GM18868 (cell line): ENCODE measurements around the gene TSPAN16.

Source experiments
- ATAC-seq: cut with Tn5 transposase; IDR thresholded peaks from one replicate; pipeline ENCODE4 v1.9.1; 2021; ENCODE audit warnings: mild to moderate bottlenecking, moderate library complexity; ENCODE audit not compliant: unreplicated experiment

The TSPAN16 gene, protein sequence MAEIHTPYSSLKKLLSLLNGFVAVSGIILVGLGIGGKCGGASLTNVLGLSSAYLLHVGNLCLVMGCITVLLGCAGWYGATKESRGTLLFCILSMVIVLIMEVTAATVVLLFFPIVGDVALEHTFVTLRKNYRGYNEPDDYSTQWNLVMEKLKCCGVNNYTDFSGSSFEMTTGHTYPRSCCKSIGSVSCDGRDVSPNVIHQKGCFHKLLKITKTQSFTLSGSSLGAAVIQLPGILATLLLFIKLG

DNA sequence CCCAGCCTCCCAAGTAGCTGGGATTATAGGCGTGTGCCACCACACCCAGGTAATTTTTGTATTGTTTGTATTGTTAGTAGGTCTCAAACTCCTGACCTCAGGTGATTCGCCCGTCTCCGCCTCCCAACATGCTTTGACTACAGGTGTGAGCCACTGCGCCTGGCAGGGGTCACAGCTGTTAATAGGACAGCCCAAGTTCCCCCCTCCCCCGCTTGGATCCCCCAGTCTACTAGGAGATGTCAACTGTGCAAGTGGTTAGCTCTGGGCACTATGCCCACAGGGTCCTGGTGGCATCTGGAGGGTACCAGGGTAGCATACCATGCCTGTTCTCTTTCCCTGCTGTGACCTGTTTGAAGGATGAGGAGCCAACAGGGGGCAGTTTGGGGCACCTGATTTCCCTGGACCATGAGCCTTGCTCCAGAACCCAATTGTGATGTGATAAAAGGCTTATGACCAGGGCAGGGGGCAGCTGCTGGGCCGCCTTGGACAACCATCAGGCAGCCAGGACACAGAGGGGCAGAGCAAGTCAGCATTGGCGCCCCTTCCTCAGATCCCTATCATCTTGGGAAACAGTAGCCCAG is at the start of gene TSPAN16:
Gene TSPAN16, plus strand, starts transcription at position 496 of the 581 bp plus-strand sequence. CDS start 138 bp downstream, outside the sequence.
- ATAC-seq, result no peak

DNA sequence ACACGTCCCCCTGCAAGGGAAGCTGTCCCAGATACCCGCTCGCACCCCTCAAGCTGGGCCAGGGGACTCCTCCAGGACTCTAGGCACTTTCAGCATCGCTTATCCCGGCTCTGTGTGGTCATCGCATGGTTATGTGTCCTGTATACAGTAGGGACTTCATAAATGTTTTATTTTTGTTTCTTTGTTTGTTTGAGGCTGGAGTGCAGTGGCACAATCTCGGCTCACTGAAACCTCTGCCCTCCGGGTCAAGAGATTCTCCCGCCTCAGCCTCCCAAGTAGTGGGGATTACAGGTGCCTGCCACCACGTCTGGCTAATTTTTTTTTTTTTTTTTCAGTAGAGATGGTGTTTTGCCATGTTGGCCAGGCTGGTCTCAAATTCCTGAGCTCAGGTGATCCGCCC is 49.0 kb upstream of the TSPAN16 start:
- no peak for ATAC-seq

DNA sequence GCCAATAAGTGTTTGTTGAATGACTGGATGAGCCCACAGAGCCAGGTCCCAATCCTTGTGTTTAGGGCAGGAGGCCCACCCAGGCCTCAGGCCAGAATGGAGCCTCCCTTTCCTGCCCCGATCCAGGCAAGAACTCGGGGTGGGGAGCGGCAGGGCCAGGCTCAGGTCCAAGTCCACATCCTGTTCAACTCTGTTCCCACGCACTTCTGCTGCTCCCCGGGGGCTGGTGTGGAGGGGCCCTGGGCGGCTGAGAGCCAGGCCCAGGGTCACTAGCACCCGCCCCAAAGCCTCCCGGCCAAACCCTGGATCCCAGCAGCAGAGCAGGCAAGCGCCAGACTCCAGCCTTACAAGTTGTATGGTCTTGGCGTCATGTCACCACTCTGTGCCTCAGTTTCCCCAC is 48.6 kb upstream of the TSPAN16 start:
- ATAC-seq, result no peak

DNA sequence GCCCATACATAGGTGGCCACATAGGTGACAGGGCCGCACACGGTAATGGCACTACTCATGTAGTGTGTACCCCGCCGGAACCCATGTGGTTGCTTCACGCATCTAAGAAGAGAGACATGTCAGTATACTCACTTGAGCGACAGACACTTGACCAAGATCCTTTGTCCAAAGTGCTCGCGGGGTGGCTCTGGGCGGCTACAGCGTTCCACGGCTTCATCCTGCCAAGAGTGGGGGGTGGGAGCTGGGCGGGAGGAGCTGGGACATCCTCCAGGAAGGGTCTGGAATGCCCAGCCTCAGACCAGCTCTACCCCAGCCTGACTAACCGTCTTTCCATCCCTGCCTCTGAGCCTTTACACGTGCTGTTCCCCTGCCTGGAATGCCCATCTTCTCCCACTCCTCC is 48.0 kb upstream of the TSPAN16 start:
- ATAC-seq, result no peak

DNA sequence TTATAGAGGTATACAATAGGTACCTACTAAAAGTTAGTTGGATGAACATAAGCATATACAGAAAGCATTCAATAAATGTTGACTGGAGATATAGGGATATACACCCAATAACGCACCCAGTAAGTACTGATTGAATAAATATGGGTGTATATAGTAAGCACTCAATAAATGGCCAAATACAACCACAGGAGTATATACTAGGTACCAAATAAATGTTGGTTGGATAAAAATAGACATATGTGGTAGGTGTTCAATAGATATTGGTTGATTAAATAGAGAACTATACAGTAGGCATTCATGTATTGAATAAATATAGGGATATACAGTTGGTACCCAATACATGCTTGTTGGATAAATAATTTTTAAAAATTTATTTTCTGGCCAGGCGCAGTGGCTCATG is 47.1 kb upstream of the TSPAN16 start:
- ATAC-seq, result no peak

DNA sequence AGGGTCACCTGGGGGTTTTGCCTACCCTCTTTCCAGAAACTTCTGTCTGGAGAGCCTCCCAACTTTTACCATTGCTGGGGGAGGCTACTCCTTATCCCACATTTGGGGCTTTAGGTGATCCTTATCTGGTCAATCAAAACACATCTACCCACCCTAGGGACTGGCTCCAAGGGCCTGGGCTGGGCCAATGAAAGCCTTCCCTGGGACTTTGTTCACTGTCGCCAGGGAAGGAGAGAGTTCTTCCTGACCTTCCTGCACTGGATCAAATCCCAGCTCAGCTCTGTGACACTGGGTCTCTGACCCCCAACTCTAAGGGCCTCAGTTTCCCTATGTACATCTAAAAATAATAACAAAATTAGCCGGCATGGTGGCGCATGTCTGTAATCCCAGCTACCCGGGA is 44.7 kb upstream of the TSPAN16 start:
- no peak for ATAC-seq

DNA sequence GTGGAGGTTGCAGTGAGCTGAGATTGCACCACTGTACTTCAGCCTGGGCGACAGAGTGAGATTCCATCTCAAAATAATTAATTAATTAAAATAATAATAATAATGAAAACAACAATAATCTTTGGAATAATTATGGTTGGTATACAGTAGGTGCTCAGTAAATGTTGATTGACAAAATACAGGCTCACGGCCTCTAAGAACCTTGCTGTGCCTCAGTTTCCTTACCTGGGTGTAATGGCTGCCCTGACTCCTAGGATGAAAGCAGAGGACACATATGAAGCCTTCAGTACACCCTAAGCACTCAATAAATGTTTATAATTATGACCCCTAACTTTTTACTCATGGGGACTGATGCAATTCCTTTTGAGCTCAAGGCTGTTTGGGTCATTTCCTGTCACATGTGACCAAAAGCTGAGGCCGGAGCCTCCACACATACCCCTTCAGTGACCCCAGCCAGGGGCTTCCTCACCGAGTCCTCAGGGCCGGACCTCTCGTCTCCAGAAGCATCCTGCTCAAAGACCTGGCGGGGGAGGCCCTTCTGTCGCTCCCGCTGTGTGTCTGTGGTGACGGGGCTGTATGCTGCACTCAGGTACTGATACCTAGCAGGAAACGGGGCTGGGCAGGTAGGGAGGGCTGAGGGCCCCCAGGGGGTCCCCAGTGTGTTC is 44.2 kb upstream of the TSPAN16 start:
- ATAC-seq, result no peak

DNA sequence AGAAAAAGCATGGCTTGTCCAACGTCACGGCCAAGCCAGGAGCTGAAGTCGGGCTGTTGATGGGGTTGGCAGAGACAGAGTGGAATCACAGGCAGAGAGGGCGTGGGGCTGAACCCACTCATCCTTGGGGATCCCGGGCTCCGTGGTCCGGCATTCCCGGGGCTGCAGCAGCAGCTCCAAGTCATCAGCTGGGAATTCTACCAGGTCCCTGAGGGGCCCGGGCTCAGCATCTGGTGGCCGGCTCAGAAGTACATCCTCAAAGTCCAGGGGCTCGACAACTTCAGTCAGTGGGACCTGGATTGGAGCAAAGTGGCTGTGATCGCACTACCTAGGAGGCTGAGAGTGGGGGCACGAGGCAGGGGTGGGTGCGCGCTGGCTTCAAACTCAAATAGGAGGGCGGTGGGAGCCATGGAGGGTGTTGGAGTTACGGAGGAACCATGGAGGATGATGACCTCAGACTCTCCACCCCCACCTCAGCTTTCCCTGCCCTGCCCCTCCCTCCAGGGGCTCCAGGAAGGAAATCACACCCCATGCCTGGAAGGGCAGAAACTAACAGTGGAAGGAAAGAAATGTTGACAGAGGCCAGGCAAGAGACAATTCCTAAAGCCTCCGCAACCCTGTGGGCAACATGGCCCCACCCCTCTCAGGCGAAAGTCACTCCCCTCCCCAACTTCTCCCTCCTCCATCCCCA is 43.1 kb upstream of the TSPAN16 start:
- ATAC-seq, result no peak

DNA sequence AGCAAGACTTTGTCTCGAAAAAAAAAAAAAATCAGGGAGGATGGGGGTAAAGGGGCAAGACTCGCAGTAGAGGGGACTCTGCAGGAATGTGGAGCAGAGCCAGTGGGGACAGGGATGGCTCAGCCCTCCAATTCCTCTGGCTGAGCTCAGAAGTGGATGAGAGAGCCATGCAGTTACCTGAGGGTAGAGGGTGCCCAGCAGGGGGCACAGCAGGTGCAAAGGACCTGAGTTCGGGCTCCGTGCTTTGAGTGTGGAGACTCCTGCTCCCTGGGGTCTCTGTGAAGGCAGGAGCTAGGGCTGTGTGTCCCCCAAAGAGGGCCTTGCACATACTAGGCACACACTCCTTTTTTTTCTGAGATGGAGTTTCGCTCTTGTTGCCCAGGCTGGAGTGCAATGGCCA is 41.3 kb upstream of the TSPAN16 start:
- no peak for ATAC-seq

DNA sequence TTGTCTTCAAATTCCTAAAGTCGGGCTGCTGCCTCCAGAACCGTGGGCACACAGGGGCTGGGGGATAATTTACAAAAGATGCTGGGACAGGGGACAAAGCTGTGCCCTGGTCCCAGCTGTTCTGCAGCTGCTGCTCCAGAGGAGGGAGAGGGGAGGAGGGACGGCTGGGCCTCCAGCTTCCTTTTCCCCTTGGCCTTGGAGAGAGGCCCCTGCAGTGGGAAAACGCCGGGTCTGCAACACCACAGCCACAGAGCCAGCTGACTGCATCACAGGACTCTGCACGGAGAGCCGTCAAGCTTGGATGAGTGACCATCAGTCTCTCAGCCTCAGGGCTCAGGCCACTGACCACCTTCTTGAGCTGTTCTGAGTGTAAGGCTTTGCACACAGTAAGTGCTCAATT is 39.8 kb upstream of the TSPAN16 start:
- no peak for ATAC-seq

DNA sequence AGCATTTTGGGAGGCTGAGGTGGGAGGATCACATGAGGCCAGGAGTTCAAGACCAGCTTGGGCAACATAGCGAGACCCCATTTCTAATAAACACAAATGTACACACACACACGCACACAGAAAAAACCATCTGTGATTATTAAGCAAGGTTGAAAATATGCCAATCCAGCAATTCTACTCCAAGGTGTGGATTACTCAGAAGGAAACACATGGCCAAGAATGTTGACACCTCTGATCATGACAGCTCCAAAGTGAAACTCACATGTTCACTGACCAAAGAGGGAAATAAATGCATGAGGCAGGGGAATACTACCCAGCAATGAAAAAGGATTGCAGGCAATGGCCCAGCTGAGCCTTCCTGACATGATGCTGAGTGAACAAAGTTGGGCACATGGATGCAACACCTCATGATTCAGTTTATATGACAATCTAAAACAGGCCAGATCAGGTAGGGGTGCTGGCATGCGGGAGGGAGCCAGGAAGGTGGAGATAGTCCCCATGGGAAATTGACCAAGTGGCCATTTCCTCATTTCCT is 38.0 kb upstream of the TSPAN16 start:
- ATAC-seq, result no peak

DNA sequence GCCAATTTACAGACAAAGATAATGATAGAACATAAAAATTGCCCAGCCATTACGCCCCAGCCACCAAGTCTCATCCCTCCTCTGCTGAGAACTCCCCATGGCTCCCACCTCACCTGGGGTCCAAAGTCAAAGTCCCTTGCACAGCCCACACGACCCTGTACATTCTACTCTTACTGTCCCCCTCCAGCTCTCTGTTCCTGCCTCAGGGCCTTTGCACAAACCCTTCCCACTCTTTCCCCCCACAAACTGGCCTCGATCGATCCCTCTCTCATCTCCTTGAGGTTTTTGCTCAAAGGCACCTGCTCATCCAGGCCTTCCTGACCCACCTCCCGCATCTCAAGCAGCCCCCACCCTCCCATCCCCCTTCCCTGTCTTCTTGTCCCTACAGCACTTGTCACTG is 35.0 kb upstream of the TSPAN16 start:
- no peak for ATAC-seq

DNA sequence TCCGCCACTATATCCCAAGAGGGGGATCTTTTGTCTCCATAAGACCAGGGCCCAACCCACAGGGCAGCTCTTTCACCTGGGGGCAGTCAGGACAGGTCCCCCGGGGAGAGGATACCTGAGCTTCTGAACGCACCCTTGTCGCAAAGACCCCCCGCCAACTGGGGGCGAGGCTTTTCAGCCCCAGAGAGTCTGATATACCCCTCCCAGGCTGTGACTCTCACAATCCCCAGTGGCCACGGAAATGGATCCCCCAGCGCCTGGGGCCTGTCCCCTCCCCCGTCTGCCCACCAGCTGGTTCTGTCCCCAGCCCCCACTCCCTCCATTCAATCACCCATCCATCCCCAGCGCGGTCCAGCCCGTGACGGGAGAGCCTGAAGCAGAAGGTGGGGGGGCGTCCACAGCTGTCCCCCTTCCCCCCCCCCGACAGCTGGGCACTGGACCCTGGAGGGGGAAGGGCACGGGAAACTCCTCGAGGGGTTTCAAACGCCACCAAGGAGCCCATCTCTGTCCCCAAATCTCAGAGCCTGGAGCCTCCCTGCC is 34.5 kb upstream of the TSPAN16 start:
- no peak for ATAC-seq

DNA sequence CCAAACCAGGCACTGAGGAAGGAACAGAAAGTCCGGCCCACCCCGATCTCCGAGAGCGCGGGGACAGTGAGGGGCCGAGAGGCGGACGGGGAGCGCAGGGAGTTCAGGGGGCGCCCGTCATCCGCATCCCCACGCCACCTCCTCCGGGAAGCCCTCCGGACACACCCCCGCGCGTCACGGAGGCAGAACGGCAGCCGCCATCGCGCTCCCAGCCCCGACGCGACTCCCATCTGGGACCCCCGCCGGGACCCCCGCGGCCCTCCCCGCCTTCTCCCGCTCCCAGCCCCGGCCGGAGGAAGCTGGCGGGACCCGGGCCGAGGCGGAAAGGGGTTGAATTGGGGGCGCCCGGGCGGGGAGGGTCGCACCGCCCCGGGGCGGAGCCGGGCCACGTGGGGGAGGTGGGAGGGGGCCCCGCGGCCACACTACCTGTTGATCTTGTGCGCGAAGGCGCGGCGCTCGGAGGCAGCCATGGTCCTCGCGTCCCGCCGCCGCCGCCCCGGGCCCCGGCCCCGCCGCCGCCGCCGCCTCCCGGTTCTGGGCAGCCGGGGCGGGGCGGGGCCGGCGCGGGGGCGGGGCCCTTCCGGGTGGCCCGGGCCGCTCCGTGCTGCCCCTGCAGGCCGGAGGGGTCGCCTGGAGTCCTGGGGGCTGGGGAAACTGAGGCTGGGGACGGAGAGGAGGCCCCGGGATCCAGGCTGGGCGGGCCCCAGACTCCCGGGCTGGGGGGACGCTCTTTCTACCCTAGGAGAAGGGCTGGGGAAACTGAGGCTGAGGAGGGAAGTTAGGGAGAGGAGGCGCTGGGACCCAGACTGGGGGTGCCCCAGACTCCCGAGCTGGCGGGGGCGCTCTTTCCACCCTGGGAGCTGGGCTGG is 33.8 kb upstream of the TSPAN16 start, which contains the start of gene DOCK6:
Gene DOCK6, minus strand, starts transcription at position 554 of the 869 bp plus-strand sequence. Its CDS starts 84 bp downstream, at position 470.
- ATAC-seq, result no peak

DNA sequence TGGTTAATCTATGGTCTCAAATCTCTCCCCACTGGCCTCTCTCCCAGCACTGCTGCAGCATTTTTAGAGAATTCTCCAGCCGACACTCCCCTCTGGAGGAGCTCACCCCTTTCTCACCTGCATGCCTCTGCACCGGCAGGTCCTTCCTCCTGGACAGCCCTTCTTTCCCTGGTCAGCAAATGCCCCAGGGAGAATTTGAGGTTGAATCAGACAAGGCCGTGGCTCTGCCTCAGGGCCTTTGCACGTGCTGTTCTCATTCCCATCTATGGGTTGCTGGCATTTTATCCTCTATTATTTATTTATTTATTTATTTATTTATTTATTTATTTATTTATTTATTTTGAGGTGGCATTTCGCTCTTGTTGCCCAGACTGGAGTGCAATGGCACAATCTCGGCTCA is 32.2 kb upstream of the TSPAN16 start:
- no peak for ATAC-seq

DNA sequence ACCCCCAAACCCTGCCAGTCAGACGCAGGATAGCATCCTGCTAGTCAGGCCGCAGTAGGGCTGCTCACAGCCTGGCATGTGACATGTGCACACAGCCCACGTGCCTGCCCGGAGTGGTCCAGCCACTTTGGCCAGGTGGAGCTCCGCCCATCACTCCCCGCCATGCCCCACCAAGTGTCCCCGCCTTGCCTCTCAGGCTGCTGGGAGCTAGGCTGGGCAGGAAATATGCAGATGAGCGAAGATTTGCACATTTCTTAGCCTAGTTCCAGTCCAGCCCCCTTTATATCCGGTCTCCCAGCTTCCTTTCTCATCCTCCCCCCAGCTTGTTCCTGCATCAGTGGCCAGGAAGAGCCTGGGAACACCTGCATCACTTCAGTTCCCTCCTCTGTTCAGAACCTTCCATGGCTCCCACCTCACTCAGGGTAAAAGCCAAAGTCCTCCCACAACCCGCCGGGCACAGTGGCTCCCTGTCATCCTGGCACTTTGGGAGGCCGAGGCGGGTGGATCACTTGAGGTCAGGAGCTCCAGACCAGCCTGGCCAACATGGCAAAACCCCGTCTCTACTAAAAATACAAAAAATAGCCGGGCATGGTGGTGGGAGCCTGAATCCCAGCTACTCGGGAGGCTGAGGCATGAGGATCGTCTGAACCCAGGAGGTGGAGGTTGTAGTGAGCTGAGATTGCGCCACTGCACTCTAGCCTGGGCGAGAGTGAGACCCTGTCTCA is 31.3 kb upstream of the TSPAN16 start:
- no peak for ATAC-seq

DNA sequence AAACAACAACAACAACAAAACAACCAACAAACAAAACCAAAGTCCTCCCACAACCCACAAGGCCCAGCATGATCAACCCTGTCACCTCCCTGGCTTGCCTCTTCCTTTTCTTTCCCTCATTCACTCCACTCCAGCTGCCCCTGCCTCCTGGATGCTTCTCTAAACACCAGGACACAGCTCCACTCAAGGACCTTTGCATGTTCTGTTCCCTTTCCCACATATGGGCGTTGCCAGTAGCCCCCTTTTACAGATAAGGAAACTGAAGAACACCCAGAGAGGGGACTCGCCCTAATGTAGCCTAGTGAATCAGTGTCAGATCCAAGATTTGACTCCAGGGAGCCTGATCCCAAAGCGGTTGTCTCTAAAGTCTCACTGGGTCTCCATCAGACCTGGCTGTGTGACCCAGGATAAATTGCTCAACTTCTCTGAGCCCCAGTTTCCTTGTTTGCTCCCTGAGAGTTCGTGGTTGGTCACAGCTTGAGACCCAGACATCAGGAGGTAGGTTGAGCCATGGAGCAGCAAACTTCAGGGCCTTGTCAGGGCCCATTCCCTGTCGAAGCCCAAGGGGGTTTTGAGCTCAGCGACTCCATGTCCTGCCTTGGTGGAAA is 30.7 kb upstream of the TSPAN16 start:
- ATAC-seq, result no peak

DNA sequence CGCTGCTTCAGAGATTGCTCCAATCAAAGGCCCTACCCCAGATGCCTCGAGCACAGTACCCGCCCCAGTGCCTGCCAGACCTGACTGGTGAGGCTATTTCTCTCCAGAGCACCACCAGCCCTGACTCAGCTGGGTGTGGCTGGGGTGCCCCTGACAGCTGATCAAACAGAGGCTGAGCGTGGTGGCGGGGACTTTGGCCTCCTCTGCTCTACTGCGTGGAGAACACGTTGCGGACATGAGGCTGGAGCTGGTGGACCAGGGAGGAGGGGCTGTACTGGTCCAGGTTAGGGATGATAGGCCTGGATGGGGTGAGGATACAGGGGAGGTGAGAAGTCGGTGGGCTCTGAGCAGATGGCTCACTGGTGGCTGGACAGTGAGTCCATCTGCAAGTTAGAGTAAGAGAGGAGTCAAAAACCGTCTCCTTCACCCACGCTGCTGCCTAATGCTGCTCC is 30.1 kb upstream of the TSPAN16 start:
- ATAC-seq, result no peak
